Aortic smooth muscle cell (primary cell): ENCODE data around the gene RBX1. TPM values are rescaled to one million over a fixed set of nuclear protein-coding genes. Genes with fewer than 3 reads are reported as not detected.

Experiments used
- total RNA-seq: library from RNA; depleted of rRNA; stranded (reverse); fragments of >200 nt; gene quantifications from 2 replicates; pipeline ENCODE4 v1.2.3, GENCODE V29; 2014

Gene RBX1
- 63.9 and 68.0 TPM in 2 replicates for total RNA-seq

GRCh38 chr22:40950962-40951794 is at the start of gene RBX1:
TSS of gene RBX1 (plus strand) at chr22:40951378. CDS start at chr22:40951399, 21 bp downstream.

Other genes with a start within 250 kb of the RBX1 start
- 12.3 and 12.4 TPM in 2 replicates for gene SLC25A17, start 132.0 kb upstream of the RBX1 start, total RNA-seq
- 272 and 330 TPM in 2 replicates for gene ST13, start 94.7 kb upstream of the RBX1 start, total RNA-seq
- gene XPNPEP3, start 94.2 kb upstream of the RBX1 start, total RNA-seq: 5.8 and 10.2 TPM in 2 replicates
- not detected in 2 replicates for gene DNAJB7, start 89.3 kb upstream of the RBX1 start, total RNA-seq
- gene EP300, start 141.2 kb downstream of the RBX1 start, total RNA-seq: 28.3 and 38.4 TPM in 2 replicates